Left ventricle myocardium superior (tissue), 1 donor: ENCODE results near the gene NID1. TPM values are rescaled to one million over a fixed set of nuclear protein-coding genes. Genes with fewer than 3 reads are reported as not detected.
"Not testable (repeated sequence)": the region's sequence is repeated elsewhere in the genome, so short reads cannot be mapped to it uniquely, and the experiment has no call there.

Experiments
- ATAC-seq: fragments of 200-7000 bp; cut with Tn5 transposase; one replicate; pipeline ENCODE4 v1.9.1; 2020; ENCODE audit warnings: mild to moderate bottlenecking, moderate library complexity
- DNase-seq: peaks from one replicate; pipeline ENCODE4 v3.0.0-alpha.2; 2020
- intact Hi-C: fragments of 100-400 bp; cut with micrococcal nuclease; formaldehyde crosslinking; loops from one replicate; pipeline ENCODE4 v1.11.0; 2022
- total RNA-seq: library from RNA; stranded (reverse); fragmentation: NEBNext Ultra II Directional; extraction: Animal tissue kit (Norgen Biotek cat#: 25700); gene quantifications from one replicate; pipeline ENCODE4 v1.2.1, GENCODE V29; 2021
- donor health status: DM: no; HTN: yes; CAD: no; lungs with severe emphysema.

Gene NID1
- total RNA-seq, 1 donor from 2014 or later: 47.6 TPM

DNA sequence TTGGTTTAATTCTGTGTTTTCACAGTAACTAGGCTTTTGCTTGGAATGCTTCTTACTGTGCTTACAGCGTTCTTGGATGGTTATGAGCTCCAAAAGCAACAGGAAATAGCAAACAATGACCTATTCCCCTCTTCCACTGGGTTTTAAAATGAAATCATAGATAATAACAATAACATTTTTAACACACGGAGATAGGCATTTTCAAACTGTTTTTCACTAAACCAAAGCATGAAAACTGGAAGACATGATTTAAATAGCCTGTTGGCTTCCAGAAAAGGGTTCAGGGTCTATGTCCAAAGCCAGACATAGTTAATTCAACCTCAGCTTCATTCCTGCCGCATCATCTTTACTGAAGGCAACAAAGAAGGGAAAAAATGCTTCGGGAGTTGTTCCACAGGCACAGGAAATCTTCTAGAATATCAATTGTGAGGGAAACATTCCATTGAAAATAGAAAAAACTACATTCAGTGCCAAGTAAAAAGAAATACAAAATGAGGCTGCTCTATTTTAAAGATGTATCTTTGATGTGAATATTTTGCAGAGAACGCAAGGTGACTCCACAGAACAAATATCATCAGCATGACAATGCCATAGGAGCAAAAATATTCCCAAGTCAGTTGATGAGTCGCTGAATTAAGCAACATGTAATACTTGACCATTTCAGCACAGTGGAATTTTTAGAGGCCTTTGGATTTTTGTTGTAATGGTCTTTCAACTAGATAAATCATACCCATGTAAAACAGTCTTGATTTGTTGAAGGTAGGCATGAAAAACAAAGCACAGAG is 80.7 kb downstream of the NID1 start:
- DNase-seq (no peak), ATAC-seq (peak; percentile 42)
- intact Hi-C loops: no loop called here

DNA sequence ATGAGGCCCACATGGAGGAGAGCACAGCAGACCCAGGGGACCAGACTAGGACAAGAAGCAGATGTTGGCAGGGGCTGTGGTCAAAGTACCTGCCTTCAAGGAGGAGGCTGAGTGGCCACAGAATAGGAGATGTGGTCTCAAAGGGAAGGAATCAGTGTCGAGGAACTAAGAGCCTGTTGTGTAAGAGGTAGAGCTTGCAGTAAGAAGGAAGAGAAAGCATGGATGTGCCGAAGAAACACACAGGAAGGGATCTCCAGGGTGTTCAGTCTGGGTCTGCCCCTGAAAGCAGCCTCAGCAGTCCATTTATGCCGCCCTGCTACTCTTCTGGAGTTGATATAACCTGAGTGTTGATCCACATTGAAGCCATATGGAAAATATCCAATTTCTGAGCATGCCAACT is 83.9 kb downstream of the NID1 start:
- intact Hi-C loops: no loop called here
- DNase-seq (no peak), ATAC-seq (peak; percentile 32)

DNA sequence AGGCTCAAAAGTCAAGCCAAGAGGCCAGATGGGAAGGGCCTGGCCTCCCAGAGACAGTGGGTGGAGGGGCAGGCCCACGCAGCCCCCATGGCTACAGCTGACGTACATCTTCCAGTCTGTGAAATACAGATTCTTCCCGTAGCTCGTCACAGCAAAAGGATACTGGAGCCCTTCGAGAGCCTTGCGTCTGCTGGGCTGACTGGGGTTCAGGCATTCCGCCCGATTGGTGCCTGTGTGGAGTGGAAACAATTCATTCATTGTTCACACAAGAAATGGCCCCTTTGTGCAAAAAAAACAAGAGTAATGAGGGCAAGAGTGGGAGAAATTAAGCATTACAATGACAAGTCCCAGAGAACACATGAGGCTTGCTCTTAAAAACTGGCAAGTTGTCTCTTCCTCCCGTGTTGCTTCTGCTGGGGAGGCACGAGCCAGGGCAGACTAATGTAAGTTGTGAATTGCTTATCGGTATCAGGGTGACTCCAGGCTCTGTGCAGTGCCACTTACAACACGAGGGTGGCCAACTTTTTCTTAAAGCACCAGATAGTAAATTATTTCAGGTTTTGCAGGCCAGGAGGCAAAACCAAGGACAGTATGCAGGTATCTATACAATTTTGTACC is 85.1 kb downstream of the NID1 start:
- intact Hi-C loops: loop anchor here (10.0 kb wide), 1 partner anchor 465 kb away; no protein-coding TSS in a partner anchor
- peak; percentile 65 for ATAC-seq
- no peak for DNase-seq

DNA sequence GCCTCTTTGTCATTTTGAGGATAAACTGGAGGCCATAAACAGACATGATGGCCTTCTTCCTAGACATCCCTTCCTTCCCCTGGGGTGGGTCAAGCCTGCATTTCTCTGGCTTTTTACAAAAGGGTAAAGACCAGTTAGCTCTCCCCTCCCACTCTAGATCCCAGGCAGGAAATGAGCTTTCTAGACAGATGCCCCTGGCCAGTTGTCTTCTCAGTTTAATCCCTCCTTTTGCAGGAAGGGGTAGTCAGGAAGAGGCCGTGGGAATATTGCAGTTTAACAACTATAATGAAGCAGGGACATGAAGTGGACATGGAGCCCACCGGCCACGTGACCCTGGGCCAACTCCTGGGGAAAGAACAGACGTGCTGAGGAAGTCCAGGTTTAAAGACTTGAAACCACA is 85.7 kb downstream of the NID1 start:
- intact Hi-C loops: loop anchor here (10.0 kb wide), 1 partner anchor 464 kb away; no protein-coding TSS in a partner anchor
- no peak for ATAC-seq

DNA sequence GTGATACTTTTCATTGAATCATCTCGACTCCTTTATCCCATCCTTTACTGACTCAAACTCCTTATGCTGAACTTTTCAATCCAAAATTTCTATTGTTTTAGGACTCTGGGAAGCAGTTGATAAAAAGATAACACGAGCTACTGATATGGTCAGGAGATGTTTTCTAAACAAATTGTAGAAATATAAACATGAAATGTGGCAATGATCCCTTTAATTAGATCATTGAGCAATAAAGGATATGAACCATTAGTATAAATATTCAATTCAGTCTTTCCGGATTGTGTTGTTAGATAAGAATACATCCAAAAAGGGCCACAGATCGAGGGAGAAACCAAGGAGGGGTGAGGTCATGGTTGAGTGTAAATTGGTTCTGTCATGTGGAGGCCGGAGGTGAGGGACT is 88.4 kb downstream of the NID1 start:
- DNase-seq: no peak

More for the DNA sequence above, 85.7 kb downstream of the NID1 start:
- no peak for DNase-seq

DNA sequence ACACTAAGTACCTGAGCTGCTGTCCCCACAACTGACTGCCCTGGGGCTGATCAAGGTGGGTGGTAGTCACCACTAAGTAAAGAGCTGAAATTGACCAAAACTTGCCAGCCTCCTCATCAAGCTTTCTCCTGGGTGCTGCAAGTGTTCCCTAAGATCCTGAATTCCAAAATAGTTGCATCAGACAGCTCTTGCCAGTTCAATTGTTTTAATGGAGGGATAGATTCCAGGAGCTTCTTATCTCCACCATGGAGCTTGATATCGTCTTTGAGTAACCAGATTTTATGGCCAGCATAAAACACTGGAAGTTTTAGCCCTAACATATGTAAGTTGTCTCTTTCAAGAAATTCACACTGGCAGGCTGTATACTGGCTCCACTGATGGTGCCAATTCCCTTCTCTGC is 90.3 kb downstream of the NID1 start:
- intact Hi-C loops: loop anchor here (10.0 kb wide), 1 partner anchor 460 kb away; no protein-coding TSS in a partner anchor
- DNase-seq: no peak
- no peak for ATAC-seq

More for the DNA sequence above, 88.4 kb downstream of the NID1 start:
- intact Hi-C loops: loop anchor here (10.0 kb wide), 1 partner anchor 462 kb away; no protein-coding TSS in a partner anchor
- no peak for ATAC-seq

DNA sequence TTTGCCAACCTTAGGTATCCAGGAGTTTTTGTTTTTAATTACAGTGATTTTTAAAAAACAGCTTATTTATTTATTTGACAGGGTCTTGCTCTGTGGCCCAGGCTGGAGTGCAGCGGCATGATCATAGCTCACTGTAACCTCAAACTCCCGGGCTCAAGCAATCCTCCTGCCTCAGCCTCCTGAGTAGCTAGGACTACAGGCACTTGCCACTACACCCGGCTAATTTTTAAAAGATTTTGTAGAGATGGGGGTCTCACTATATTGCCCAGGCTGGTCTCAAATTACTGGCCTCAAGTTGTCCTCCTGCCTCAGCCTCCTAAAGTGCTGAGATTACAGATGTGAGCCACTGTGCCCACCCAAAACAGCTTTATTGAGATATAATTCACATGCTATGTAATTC is 92.2 kb downstream of the NID1 start:
- intact Hi-C loops: loop anchor here (10.0 kb wide), 1 partner anchor 458 kb away; no protein-coding TSS in a partner anchor
- ATAC-seq: peak; percentile 8

DNA sequence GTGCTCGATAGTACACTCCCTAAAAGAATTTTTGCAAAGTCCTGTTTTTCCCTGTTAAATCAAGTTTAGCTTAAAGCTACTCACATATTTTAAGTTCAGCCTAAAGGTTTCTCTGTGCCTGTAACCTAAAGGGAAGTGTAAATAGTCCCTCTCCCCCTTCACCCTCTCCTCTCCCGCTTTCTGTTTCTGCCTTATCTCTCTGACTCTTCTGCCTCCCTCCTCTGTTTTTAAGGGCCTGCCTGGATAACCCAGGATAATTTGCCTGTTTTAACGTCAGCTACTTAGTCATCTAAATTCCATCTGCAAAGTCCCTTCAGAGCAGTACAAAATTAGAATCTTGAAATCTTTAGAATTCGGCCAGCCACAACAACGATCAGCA is 92.6 kb downstream of the NID1 start:
- DNase-seq (no peak), ATAC-seq (peak; percentile 67)
- intact Hi-C loops: loop anchor here (10.0 kb wide), 1 partner anchor 457 kb away; no protein-coding TSS in a partner anchor

More for the DNA sequence above, 92.2 kb downstream of the NID1 start:
- DNase-seq: not testable (repeated sequence)

DNA sequence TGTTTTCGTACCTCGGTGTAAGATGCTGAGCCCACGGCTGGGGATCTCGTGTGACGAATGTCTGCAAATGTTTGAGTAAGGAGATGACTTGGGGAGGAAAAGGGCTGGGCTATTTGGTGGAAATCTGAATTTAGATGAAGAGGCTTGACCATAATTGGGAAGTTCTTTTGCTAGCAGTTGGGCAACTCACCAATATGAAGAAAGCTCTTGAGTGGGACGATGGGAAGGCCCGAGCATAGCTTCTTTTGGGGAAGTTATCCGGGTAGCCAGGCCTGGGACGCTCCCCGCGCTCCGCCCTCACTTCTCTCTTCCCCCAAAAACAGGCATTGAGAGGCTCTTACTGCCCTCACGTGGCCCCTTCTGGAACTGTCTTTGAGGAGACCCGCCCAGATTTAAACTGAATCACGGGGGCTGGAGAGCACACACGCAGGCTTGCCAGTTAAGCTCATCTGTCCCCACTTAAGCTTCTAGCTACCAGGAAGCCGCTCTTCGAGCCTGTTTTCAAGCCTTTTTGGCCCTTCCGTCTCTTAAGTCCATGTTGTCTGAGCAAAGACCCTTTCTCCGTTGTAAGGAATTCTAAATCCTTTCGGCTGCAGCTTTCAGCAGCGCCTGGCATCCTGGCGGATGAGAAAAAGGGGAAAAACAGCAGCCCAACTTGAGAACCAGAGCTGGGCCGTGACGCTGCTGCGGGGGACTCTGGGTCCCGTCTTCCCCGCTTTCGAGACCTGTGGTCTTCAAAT is 93.1 kb downstream of the NID1 start:
- peak; percentile 92 for DNase-seq
- intact Hi-C loops: loop anchor here (10.0 kb wide), 1 partner anchor 457 kb away; no protein-coding TSS in a partner anchor
- peak; percentile 92 for ATAC-seq

DNA sequence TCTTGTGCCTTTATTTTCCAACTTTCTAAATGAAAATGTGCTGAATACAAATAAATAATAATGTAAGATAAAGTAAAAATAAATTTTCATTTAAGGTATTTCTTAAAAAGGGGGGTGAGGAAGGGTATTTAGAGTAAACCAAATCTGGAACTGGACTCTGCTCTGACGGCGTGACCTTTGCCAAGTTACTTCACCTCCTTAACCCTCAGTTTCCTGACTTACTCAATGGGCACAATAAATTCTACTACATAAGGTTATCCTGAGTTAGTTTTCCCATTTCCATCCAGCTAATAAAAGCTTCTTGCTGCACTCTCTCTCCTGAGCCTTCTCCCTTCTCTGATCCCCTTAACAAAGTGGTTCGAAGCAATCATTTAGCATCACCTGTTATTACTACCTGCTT is 93.9 kb downstream of the NID1 start:
- intact Hi-C loops: loop anchor here (10.0 kb wide), 1 partner anchor 456 kb away; no protein-coding TSS in a partner anchor
- DNase-seq (no peak), ATAC-seq (no peak)

DNA sequence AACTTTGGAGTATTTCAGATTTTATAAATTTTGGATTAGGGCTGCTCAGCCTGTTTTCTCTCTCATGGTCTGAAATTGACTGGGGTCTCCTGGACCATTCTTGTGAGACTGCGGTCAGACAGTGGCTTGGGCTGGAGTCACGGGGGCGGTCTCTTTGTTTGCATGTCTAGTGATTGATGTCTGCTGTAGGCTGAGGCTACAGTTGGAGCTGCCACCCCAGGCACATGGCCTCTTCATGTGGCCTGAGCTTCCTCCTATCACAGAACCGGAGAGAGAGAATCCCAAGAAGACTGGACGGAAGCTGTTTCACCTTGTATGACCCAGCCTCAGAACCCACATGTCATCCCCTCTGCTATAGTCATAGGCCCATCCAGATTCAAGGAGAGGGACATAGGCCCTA is 96.1 kb downstream of the NID1 start:
- DNase-seq (no peak), ATAC-seq (no peak)
- intact Hi-C loops: no loop called here

DNA sequence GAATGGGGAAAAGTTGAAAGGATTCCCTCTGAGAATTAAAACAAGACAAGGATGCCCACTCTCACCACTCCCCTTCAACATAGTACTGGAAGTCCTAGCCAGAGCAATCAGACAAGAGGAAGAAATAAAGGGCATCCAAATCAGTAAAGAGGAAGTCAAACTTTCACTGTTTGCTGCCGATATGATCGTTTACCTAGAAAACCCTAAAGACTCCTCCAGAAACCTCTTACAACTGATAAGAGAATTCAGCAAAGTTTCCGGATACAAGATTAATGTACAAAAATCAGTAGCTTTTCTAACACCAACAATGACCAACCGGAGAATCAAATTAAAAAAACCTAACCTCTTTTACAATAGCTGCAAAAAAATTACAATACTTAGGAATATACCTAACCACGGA is 98.8 kb downstream of the NID1 start:
- DNase-seq, intact Hi-C loops: not testable (repeated sequence)

DNA sequence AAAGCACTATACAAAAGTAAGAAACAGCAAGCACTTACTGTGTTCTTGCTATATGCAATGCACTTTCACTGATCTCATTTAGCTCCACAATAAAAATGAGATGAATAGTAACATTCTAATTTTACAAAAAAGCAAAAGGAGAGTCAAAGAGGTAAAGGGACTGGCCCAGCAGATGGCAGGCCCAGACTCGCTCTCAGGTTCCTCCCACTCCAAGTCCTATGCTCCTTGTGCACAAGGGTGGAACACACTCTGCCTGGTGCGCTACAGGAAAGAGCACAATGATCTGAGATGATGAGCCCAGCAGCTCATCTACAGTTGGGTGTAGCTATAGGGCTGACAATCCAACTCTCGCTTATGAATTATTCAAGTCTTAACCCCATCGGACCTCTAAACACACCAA is 104.1 kb downstream of the NID1 start:
- intact Hi-C loops: no loop called here
- DNase-seq (no peak), ATAC-seq (no peak)

More for the DNA sequence above, 98.8 kb downstream of the NID1 start:
- ATAC-seq: not testable (repeated sequence)

DNA sequence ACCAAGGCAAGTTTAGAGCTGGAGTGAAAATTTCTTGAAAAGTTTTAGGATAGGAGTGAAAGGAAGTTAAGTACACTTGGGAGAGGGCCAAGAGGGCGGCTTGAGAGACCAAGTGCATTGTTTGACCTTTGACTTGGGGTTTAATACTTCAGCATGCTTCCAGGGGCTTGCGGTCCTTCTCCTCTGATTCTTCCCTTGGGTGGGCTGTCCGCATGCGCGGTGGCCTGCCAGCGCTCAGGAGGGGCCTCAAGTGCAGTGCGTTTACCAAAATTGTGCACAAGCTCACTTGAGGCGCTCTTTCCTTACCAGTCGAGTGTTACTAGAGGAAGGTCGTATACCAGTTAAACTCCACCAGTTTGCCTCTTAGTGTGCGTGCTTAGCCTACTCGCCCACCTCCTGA is 106.9 kb downstream of the NID1 start:
- no peak for DNase-seq
- no peak for ATAC-seq
- intact Hi-C loops: no loop called here

DNA sequence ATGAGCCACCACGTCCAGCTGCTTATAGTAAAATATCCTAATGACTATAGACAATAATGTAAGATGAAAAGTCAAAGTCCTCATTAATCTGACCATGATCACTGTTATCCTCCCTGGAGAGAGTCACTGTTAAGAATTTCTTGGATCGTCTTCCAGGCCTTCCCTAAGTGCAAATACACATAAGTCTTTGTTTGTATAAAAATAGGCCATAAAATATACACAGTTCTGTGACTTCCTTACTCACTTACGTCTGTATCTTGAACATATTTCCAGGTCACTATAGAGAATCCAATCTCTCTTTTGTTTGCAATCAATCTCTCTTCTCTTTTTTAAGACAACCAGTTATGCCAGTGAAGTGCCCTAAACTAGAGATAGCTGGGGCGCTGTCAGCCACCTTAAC is 109.1 kb downstream of the NID1 start:
- ATAC-seq (no peak), DNase-seq (no peak)
- intact Hi-C loops: no loop called here

DNA sequence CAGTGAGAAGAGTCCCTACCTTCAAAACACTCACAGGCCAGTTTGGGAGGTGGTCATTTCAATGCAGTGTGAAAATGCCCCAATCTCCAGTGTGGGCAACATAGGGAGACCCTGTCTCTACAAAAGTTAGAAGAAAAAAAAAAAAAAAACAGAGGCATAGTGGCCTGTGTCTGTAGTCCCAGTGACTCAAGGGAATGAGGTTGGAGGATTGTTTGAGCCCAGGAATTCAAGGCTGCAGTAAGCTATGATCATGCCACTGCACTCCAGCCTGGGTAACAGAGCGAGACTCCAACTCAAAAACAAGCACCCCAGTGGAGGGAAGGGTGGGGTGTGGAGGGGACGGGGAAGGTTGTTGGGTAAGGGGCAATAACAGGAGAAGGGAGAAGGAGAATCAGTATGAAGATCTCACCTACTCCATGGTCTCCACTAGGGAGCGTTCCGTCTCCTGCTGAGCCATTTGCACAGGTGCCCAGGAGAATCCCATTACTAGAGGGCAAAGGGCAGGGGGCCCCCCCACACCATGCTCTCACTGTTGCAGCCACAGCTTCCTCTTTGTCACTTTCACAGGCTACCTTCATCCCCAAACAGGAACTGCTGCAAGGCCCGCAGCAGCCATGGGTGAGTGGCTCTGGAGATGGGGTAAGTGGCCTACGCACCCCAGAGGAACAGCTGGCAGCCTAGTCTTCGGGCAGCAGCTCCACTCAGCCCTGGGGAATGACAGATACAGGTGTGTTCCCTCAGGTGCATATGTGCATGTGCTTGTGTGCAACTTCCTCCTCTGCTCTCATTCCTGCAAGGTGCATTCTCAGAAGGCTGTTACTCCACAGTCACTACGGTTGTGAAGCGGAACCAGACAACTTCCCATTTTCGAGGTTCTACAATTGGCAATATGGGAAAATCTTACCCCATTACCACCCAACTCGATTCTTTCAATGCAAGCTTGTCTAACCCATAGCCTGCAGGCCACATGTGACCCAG is 110.3 kb downstream of the NID1 start:
- ATAC-seq (peak; percentile 57), DNase-seq (peak; percentile 55)
- intact Hi-C loops: no loop called here

DNA sequence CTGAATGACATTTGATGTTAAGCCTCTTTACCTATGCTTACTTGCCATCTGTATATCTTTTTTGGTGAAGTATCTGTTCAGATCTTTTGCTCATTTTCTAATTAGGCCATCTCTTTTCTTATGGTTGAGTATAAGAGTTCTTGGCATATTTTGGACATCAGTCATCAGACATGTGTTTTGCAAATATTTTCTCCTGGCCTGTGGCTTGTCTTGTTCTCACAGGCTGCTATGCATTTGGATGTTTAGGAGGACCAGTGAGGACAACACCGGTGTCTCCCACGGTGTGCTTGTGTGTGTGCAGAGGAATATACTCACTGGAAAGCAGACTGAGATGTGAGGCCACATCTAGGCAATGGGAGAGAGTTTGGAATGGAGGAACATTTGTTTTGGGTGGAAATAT is 111.1 kb downstream of the NID1 start:
- DNase-seq (no peak), ATAC-seq (no peak)
- intact Hi-C loops: no loop called here

DNA sequence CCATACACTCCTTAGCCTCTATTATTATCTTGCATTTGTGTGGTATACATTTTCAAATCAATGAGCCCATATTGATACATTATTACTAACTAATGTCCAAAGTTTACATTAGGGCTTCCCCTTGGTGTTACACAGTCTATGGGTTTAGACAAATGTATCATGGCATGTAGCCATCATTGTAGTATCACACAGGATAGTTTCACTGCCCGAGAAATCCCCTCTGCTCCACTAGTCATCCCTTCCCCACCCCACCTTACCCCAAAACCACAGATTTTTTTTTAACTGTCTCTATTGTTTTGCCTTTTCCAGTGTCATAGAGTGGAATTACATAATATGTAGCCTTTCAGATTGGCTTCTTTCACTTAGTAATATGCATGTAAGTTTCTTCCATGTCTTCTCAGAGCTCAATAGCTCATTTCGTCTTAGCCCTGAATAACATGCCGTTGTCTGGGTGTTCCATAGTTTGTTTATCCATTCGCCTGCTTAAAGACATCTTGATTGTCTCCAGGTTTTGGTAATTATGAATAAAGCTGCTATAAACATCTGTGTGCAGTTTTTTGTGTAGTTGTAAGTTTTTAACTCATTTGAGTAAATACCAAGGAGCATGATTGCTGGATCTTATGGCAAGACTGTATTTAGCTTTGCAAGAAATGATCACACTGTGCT is 111.8 kb downstream of the NID1 start:
- intact Hi-C loops: no loop called here
- DNase-seq (no peak), ATAC-seq (no peak)
